Hepatocyte (in vitro differentiated cells): ENCODE measurements around the gene CCDC93. TPM values are rescaled to one million over a fixed set of nuclear protein-coding genes. Genes with fewer than 3 reads are reported as not detected.
"Not testable (repeated sequence)": the region's sequence is repeated elsewhere in the genome, so short reads cannot be mapped to it uniquely, and the experiment has no call there.

Experiments
- DNase-seq: peaks from one replicate; pipeline ENCODE4 v3.0.0-alpha.2; 2016; ENCODE audit warnings: low spot score
- H2AFZ ChIP-seq: fragments of 200-600 bp; sonication (generic); 2 replicates; pipeline ENCODE4 v1.6.0; 2016; ENCODE audit warnings: antibody characterized with exemption, mild to moderate bottlenecking
- H3K27ac ChIP-seq: fragments of 200-600 bp; sonication (generic); 2 replicates; pipeline ENCODE4 v1.5.1; 2016; ENCODE audit warnings: mild to moderate bottlenecking
- H3K27me3 ChIP-seq: fragments of 200-600 bp; sonication (generic); 2 replicates; pipeline ENCODE4 v1.6.1; 2016
- H3K36me3 ChIP-seq: fragments of 200-600 bp; sonication (generic); replicated peaks from 2 replicates; pipeline ENCODE4 v1.5.1; 2016; ENCODE audit warnings: low read depth; ENCODE audit not compliant: insufficient read depth
- H3K4me1 ChIP-seq: fragments of 200-600 bp; sonication (generic); 2 replicates; pipeline ENCODE4 v1.5.1; 2016; ENCODE audit warnings: mild to moderate bottlenecking, moderate library complexity; ENCODE audit not compliant: insufficient read depth
- H3K4me2 ChIP-seq: fragments of 200-600 bp; sonication (generic); 2 replicates; pipeline ENCODE4 v1.6.0; 2016
- H3K4me3 ChIP-seq: fragments of 200-600 bp; sonication (generic); 2 replicates; pipeline ENCODE4 v1.5.1; 2016; ENCODE audit warnings: mild to moderate bottlenecking
- H3K79me2 ChIP-seq: fragments of 200-600 bp; sonication (generic); 2 replicates; pipeline ENCODE4 v1.6.0; 2017; ENCODE audit warnings: mild to moderate bottlenecking
- H3K9me2 ChIP-seq: fragments of 200-600 bp; sonication (generic); replicated peaks from 2 replicates; pipeline ENCODE4 v1.6.0; 2017; ENCODE audit warnings: mild to moderate bottlenecking; ENCODE audit not compliant: insufficient read depth
- H3K9me3 ChIP-seq: fragments of 200-600 bp; sonication (generic); 2 replicates; pipeline ENCODE4 v1.5.1; 2016; ENCODE audit warnings: low read depth, mild to moderate bottlenecking
- H4K20me1 ChIP-seq: fragments of 200-600 bp; sonication (generic); 2 replicates; pipeline ENCODE4 v1.6.0; 2016; ENCODE audit warnings: mild to moderate bottlenecking; ENCODE audit not compliant: insufficient read depth, poor library complexity, severe bottlenecking
- EZH2 ChIP-seq: fragments of 200-600 bp; sonication (generic); IDR thresholded peaks from 2 replicates; pipeline ENCODE4 v1.6.1; 2016; ENCODE audit warnings: antibody characterized with exemption, mild to moderate bottlenecking, borderline replicate concordance
- EZH2phosphoT487 ChIP-seq: fragments of 200-600 bp; sonication (generic); IDR thresholded peaks from one replicate; pipeline ENCODE4 v1.6.1; 2018; ENCODE audit warnings: antibody characterized with exemption, mild to moderate bottlenecking, low read depth, moderate library complexity; ENCODE audit not compliant: unreplicated experiment, severe bottlenecking
- WGBS: methylation state at CpG from one replicate; pipeline ENCODE4 v1.1.6; 2016; ENCODE audit warnings: low lambda C conversion rate; ENCODE audit errors: missing lambda C conversion rate; 5-methylcytosine and 5-hydroxymethylcytosine counted together
- polyA plus RNA-seq: library from polyadenylated mRNA; unstranded; fragments of >200 nt; fragmentation: Nextera tagmentation; extraction: Ambion mirVana; gene quantifications from 2 replicates; pipeline ENCODE4 v1.2.1, GENCODE V29; 2016
- total RNA-seq: library from RNA; depleted of rRNA; stranded (reverse); fragments of >200 nt; gene quantifications from 2 replicates; pipeline ENCODE4 v1.2.3, GENCODE V29; 2014
- TF ChIP-seq, protein P1 (sequence below): fragments of 200-600 bp; sonication (generic); IDR thresholded peaks from 2 replicates; pipeline ENCODE4 v1.5.1; 2016; ENCODE audit warnings: antibody characterized with exemption, mild to moderate bottlenecking; ENCODE audit not compliant: poor library complexity

Gene CCDC93
- total and polyA plus RNA-seq, 2 experiments from 2014 or later = 13.2 to 37.4 TPM

DNA sequence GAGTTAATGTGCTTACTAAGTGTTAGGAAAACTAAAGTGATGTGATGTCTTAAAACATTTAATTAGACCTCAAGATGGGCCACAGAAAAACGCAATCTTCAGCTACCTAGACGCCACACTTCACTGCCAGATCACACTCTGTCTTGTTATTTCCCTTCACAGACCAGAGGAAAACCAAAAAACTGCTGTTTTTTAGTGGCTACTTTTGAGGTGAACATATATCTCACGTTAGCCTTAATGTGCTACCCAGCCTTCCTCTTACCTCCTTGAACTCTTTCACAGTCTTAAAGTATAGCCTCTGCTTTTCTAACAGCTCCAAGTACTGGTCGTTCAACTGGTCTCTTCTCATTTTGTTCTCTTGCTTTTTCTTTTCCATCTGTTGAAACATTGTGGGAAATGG lies 83.1 kb downstream of the CCDC93 start:
- Histone ChIP-seq H3K27ac (no peak overlapping the region), H3K27me3 (no peaks in the 10 kb centered on the region), H3K4me3 (no peak overlapping the region), H3K9me2 (no peaks in the 10 kb centered on the region), H3K9me3 (no peaks in the 10 kb centered on the region), H3K4me2 (no peak overlapping the region), H3K79me2 (no peaks in the 10 kb centered on the region), H2AFZ (no peak overlapping the region), H3K4me1 (no peaks in the 10 kb centered on the region), H4K20me1 (no peaks in the 10 kb centered on the region), H3K36me3 (no peaks in the 10 kb centered on the region)
- TF ChIP-seq, protein P1, sequence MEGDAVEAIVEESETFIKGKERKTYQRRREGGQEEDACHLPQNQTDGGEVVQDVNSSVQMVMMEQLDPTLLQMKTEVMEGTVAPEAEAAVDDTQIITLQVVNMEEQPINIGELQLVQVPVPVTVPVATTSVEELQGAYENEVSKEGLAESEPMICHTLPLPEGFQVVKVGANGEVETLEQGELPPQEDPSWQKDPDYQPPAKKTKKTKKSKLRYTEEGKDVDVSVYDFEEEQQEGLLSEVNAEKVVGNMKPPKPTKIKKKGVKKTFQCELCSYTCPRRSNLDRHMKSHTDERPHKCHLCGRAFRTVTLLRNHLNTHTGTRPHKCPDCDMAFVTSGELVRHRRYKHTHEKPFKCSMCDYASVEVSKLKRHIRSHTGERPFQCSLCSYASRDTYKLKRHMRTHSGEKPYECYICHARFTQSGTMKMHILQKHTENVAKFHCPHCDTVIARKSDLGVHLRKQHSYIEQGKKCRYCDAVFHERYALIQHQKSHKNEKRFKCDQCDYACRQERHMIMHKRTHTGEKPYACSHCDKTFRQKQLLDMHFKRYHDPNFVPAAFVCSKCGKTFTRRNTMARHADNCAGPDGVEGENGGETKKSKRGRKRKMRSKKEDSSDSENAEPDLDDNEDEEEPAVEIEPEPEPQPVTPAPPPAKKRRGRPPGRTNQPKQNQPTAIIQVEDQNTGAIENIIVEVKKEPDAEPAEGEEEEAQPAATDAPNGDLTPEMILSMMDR = no peak
- no peak for TF ChIP-seq EZH2phosphoT487
- no peak for TF ChIP-seq EZH2
- 96% methylated on average over 4 of the region's 4 CpGs for WGBS
- no peak for DNase-seq

DNA sequence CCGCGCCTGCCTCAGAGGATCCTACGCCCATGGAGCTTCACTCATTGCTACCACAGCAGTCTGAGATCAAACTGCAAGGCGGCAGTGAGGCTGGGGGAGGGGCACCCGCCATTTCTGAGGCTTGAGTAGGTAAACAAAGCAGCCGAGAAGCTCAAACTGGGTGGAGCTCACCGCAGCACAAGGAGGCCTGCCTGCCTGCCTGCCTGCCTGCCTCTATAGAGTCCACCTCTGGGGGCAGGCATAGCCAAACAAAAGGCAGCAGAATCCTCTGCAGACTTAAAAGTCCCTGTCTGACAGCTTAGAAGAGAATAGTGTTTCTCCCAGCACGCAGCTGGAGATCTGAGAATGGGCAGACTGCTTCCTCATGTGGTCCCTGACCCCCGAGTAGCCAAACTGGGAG lies 90.4 kb downstream of the CCDC93 start:
- not testable (repeated sequence) for H3K79me2 ChIP-seq, H2AFZ ChIP-seq, H3K4me1 ChIP-seq, H3K4me2 ChIP-seq, H4K20me1 ChIP-seq, H3K36me3 ChIP-seq, H3K27ac ChIP-seq, H3K4me3 ChIP-seq, H3K27me3 ChIP-seq, H3K9me3 ChIP-seq, DNase-seq, H3K9me2 ChIP-seq
- WGBS = 91% methylated on average over 9 of the region's 9 CpGs

DNA sequence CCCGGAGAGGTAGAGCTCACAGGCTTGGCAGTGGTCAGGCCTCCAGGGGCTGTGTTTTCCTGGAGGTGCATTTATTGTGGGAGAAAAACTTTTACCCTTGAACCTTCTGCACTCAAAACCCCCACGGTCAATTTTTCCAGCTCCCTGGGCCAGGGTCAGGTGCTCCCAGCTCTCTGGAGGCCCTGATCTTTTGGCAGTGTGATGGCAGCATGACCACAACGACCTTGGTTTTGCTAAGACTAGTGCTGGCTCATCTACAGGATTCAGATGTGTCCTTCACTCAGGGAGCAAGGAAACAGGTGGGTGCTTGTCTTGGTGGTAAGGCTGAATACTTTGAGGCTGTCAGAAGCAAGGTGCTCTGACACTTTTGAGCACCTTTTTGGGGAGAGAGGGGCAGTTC lies 92.3 kb downstream of the CCDC93 start:
- no peak overlapping the region for H3K27ac ChIP-seq
- TF ChIP-seq EZH2phosphoT487 (no peak), EZH2 (no peak)
- TF ChIP-seq, protein P1 = no peak
- no peak overlapping the region for H2AFZ ChIP-seq
- no peak overlapping the region for H3K4me3 ChIP-seq
- H3K4me1 ChIP-seq = no peaks in the 10 kb centered on the region
- H3K79me2 ChIP-seq = no peaks in the 10 kb centered on the region
- WGBS = 97% methylated on average over 3 of the region's 3 CpGs
- H4K20me1 ChIP-seq = no peaks in the 10 kb centered on the region
- H3K36me3 ChIP-seq = no peaks in the 10 kb centered on the region
- no peaks in the 10 kb centered on the region for H3K9me2 ChIP-seq
- no peak overlapping the region for H3K4me2 ChIP-seq
- no peak for DNase-seq
- no peaks in the 10 kb centered on the region for H3K27me3 ChIP-seq
- no peaks in the 10 kb centered on the region for H3K9me3 ChIP-seq

DNA sequence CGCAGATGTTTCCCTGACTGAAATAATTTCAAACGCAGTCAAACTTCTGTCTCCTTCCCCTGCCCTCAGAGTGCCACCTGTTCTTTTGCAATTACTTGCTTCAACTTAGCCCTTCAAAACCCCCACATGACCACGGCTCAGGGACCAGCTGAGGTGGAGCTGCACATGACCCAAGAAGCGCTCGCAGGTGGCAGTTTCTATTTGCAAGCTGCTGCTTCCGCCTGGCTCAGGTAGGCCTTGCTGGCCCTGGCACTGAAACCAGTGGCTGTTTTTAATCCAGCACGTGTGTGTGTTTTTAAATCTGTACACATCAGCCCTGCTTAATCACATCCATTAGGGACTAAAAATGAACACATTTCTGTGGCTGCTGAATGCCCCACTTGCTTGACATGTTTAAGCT lies 95.3 kb downstream of the CCDC93 start:
- H3K79me2 ChIP-seq = no peaks in the 10 kb centered on the region

More for the DNA sequence above, 95.3 kb downstream of the CCDC93 start:
- Histone ChIP-seq H3K27me3 (no peaks in the 10 kb centered on the region), H3K4me1 (no peaks in the 10 kb centered on the region), H3K9me3 (no peaks in the 10 kb centered on the region), H2AFZ (no peak overlapping the region), H3K4me2 (no peak overlapping the region), H3K4me3 (no peak overlapping the region), H3K27ac (no peak overlapping the region), H4K20me1 (no peaks in the 10 kb centered on the region), H3K9me2 (no peaks in the 10 kb centered on the region), H3K36me3 (no peaks in the 10 kb centered on the region)
- TF ChIP-seq, protein P1 = no peak
- TF ChIP-seq EZH2 = no peak
- TF ChIP-seq EZH2phosphoT487 = no peak
- no peak for DNase-seq
- 92% methylated on average over 7 of the region's 7 CpGs for WGBS
